ENCODE measurements around the gene SRL.
"Not testable (repeated sequence)": the region's sequence is repeated elsewhere in the genome, so short reads cannot be mapped to it uniquely, and the experiment has no call there.

Gene SRL

DNA sequence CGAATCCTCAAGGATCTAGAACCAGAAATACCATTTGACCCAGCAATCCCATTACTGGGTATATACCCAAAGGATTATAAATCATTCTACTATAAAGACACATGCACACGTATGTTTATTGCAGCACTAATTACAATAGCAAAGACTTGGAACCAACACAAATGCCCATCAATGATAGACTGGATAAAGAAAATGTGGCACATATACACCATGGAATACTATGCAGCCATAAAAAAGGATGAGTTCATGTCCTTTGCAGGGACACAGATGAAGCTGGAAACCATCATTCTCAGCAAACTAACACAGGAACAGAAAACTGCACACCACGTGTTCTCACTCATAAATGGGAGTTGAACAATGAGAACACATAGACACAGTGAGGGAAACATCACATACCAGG, 85.4 kb downstream of the SRL start:
- not testable (repeated sequence) for DNase-seq

DNA sequence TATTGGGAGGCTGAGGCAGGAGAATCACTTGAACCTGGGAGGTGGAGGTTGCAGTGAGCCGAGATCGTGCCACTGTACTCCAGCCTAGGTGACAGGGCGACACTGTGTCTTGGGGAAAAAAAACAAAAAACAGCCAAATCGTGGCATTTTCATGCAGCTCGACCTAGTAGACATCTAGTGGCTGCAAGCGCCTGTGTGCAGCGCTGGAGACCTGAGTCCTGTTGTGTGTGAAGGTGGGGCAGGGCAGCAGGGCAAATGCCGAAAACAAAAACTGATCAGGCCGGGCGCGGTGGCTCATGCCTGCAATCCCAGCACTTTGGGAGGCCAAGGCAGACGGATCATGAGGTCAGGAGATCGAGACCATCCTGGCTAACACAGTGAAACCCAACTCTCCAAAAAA, 88.5 kb downstream of the SRL start:
- DNase-seq: not testable (repeated sequence)

DNA sequence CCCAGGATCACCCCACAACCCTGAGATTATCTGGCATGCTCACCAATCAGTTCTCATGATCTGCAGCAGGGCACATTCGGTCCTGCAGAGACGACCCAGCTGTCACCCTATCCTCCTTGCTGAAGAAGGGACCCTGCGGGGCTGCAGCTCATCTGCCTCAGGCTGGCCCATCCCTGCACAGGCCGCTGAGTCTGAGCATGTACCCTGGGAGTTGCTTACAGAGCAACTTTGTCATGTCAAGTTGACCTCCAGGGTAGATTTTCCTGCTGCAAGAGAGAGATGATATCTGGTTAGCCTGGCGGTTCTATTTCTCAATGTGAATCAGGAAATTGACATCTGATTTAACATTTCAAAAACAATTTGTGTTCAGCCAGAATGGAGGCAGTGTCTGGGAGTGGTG, 89.6 kb downstream of the SRL start:
- DNase-seq: no peak

DNA sequence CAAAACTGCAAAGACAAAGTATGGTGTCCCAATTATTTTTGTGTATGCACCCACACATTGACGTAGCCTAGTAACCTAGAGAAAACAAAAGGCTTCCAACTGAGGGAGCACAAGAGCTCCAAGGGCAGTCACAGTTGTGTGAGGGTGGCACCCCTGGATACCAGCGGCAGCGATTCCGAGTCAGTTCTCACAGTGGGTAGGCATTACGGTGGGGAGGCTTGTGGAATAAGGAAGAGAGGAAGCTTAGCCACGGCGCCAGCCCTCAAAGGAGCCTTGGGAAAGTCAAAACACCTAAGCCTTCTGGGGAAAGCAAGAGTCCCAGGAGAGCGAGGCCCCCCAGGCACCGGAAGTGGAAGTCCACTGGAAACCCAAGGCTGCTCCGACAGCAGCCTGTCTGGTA, 94.6 kb downstream of the SRL start:
- DNase-seq: no peak

DNA sequence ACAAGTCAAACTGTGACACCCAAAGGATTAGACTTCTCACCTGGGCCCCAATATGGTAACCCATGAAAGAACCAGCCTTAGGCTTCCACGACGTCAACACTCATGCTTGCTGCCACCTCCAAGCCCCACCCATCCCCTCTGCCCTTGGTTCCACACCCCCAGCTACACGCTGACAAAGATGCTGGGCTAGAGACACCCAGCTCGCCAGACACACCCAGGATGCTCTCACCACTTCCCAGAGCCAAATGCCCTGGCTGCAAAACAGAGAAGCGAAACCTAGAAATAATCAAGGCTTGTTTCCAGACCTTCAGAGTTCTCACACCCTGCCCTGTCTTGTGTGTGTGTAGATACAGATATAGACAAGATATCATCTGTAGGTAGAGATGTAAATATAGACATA, 99.6 kb downstream of the SRL start:
- no peak for DNase-seq

DNA sequence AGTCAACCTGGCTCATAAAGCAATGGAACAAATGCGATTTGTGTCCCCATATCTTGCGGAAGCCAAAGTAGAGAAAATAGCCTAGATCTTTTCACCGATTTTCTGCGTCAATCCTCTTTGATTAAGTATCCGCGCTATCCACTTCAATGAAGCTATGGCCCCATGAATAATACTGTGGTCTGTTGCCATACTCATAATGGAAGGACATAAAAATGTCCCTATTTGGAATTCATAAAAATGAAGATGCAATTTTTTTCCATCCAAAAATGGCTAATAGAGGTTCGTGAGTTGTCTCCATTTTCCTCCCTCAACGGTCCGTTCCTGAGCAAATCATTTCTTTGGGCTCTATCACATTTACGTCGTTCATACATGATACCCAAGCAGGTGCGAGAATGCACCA, 100.3 kb downstream of the SRL start:
- no peak for DNase-seq

DNA sequence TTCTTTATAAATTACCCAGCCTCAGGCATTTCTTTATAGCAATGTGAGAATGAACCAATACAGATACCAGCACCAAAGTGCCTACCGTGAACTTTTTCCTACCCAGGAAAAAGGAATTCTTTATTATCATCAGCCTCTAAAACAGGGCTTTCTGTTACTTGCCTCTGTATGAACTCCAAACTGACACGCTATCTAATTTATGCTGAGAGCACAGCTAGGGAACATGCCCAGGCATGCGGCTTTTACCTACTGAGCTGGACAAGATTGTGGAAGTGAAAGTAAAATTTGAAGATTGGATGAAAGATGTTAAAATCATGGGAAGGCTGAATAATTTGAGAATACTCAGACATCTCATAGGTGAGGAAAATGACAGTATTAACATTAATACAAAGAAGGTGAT, 101.2 kb downstream of the SRL start:
- no peak for DNase-seq

DNA sequence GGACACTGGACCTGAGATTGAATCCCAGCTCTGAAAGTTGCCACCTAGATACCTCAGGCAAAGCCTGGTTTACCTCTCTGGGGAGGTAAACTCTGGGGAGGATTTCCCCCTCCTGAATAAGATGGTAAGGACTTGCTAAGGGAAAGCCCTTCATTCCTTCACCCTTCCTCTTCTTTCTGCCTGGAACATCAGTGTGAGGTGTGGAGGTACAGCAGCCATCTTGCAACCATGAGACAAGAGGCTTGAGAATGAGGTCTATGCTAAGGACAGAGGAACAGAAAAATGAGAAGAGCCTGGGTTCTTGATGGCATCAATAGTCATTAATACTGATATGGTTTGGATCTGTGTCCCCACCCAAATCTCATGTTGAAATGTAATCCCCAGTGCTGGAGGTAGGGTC, 101.9 kb downstream of the SRL start:
- DNase-seq: no peak

Measured in stimulated activated CD4-positive, alpha-beta T cell treated with anti-CD3 and anti-CD28 coated beads, Interleukin-1b, Interleukin-23, amount 100 ng/mL, for 48 hours (primary cell).